ENCODE data around the gene TMEM175. TPM values are rescaled to one million over a fixed set of nuclear protein-coding genes. Genes with fewer than 3 reads are reported as not detected.

TMEM175 gene
- total RNA-seq, 2 donors from 2014 or later: 40.2 to 65.3 TPM

DNA sequence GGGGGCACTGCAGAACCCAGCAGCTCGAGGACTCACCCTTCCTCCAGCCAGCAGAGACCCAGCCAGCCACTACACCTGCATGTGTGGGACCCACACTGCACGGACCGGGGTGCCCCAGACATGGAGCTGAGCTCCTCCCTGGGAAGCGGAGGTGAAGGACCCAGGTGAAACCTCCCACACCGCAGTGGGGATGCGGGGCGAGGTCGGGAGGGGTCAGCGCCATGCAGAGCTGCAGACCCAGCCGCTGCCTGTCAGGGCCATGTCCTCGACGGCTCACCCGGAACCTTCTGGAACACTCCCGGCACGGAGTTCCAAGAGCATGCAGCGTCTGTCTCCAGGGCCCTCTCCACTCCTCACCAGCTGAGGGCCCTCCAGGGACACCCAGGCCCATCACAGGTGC lies 42.7 kb upstream of the TMEM175 start:
- 97% methylated on average over 10 of the region's 16 CpGs; no CpG with 5 or more reads in 1 of the 2 donors for WGBS, 2 donors
- TF ChIP-seq, protein P1, sequence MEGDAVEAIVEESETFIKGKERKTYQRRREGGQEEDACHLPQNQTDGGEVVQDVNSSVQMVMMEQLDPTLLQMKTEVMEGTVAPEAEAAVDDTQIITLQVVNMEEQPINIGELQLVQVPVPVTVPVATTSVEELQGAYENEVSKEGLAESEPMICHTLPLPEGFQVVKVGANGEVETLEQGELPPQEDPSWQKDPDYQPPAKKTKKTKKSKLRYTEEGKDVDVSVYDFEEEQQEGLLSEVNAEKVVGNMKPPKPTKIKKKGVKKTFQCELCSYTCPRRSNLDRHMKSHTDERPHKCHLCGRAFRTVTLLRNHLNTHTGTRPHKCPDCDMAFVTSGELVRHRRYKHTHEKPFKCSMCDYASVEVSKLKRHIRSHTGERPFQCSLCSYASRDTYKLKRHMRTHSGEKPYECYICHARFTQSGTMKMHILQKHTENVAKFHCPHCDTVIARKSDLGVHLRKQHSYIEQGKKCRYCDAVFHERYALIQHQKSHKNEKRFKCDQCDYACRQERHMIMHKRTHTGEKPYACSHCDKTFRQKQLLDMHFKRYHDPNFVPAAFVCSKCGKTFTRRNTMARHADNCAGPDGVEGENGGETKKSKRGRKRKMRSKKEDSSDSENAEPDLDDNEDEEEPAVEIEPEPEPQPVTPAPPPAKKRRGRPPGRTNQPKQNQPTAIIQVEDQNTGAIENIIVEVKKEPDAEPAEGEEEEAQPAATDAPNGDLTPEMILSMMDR (IDR thresholded peaks at IDR 0.05): no peak
- no peak for TF ChIP-seq POLR2A (IDR thresholded peaks at IDR 0.05)
- H3K27me3 ChIP-seq: no peaks in the 10 kb centered on the region
- H3K4me3 ChIP-seq: no peak overlapping the region
- H3K36me3 ChIP-seq (replicated peaks in 1 of 2; ENCODE audit: insufficient read depth in 1 of 2, low read depth in 2 of 2): peaks cover 0 to 32% of the 10 kb centered on the region in 2 donors
- ATAC-seq: no peak
- H3K4me1 ChIP-seq: no peaks in the 10 kb centered on the region
- intact Hi-C loops (cut with DNase I): no loop called here
- no peak overlapping the region for H3K27ac ChIP-seq
- no peak for DNase-seq
- no peaks in the 10 kb centered on the region for H3K9me3 ChIP-seq

DNA sequence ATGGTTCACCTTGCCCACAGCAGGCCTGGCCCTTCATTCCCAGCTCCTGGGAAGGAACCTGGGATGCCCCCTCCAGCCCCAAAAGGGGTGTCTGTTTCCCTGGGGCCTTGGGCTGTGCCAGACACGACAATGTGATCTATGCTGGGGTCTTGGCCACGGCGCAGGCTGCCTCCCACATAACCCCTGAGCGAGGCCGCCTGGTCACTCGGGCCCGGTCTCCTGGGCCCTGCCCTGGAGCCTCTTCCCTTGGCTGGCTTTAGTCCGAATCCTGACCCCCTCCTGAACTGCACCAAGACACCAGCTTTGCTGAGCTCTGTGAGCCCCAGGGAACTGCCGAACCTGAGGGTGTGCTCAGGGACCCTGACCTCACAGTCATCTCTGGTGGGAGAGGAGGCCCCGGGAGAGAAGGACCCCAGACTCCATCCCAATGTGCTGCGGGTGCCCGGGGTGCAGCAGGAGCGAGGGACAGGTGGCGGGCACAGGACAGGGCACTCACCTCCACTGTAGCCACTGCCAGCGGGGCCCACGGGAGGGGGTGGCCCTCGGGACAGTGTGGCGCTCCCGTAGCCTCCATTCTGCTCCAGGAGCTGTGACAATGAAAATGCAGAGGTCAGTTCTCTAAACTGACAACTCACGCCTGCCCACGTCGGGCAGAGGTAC lies 42.1 kb upstream of the TMEM175 start:
- TF ChIP-seq, protein P1 (IDR thresholded peaks at IDR 0.05): no peak
- TF ChIP-seq POLR2A (IDR thresholded peaks at IDR 0.05): no peak
- no peaks in the 10 kb centered on the region for H3K4me1 ChIP-seq
- H3K9me3 ChIP-seq: no peaks in the 10 kb centered on the region
- WGBS, 2 donors: 92 to 94% methylated on average over 14 to 21 of the region's 22 CpGs
- ATAC-seq: no peak
- no peak overlapping the region for H3K4me3 ChIP-seq
- no peaks in the 10 kb centered on the region for H3K27me3 ChIP-seq
- no peak for DNase-seq
- peaks cover 0 to 32% of the 10 kb centered on the region in 2 donors for H3K36me3 ChIP-seq (replicated peaks in 1 of 2; ENCODE audit: insufficient read depth in 1 of 2, low read depth in 2 of 2)
- H3K27ac ChIP-seq: no peak overlapping the region
- intact Hi-C loops (cut with DNase I): no loop called here

DNA sequence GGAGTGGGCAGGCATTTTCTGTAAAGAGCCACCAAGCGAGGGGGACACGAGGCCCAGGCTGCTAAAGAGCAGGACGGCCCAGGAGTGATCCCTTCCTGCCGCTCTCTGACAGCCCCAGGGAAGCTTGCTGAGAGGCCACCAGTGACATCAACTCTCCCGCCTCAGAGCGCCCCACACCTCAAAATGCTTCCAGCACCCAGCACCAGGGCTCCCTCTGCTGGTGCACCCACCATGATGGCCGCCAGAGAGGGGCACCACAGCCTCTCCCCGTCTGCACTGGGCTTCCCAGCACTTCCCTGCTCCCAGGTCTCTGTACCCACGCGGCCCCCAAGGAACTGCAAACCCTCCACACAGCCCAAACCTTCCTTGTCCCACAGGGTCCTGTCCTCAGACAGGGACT lies 40.5 kb upstream of the TMEM175 start:
- intact Hi-C loops (cut with DNase I): no loop called here
- 88 to 91% methylated on average over 6 to 10 of the region's 10 CpGs for WGBS, 2 donors

DNA sequence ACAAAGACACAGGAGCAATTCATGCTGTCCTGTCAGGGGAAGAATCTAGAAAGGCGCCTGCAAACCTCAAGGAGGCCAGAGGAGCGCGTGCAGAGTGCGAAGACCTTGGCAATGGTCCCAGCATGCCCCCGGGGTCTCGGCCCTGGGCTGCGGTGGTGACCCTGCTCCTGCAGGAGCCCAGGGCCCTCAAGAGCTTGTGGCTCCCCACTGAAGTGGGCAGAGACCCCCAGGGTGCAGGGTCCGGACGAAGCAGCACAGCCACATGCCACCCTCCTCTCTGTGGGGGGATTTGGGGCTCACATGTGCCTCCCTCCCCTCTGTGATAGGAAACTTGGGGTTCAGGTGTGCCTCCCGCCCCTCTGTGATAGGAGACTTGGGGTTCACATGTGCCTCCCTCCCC lies 39.5 kb upstream of the TMEM175 start:
- WGBS, 2 donors: 93 to 95% methylated on average over 3 to 10 of the region's 10 CpGs
- Histone ChIP-seq H3K27ac (no peak overlapping the region), H3K36me3 (replicated peaks in 1 of 2; ENCODE audit: insufficient read depth in 1 of 2, low read depth in 2 of 2) (peaks cover 4 to 41% of the 10 kb centered on the region in 2 donors), H3K4me3 (no peak overlapping the region), H3K4me1 (no peaks in the 10 kb centered on the region), H3K9me3 (no peaks in the 10 kb centered on the region), H3K27me3 (no peaks in the 10 kb centered on the region)
- intact Hi-C loops (cut with DNase I): no loop called here
- TF ChIP-seq, protein P1 (IDR thresholded peaks at IDR 0.05): no peak
- DNase-seq (no peak), ATAC-seq (no peak)

More for the DNA sequence above, 40.5 kb upstream of the TMEM175 start:
- Histone ChIP-seq H3K4me3 (no peak overlapping the region), H3K9me3 (no peaks in the 10 kb centered on the region), H3K36me3 (replicated peaks in 1 of 2; ENCODE audit: insufficient read depth in 1 of 2, low read depth in 2 of 2) (peaks cover 4 to 39% of the 10 kb centered on the region in 2 donors), H3K27me3 (no peaks in the 10 kb centered on the region), H3K27ac (no peak overlapping the region), H3K4me1 (no peaks in the 10 kb centered on the region)
- no peak for ATAC-seq
- no peak for TF ChIP-seq POLR2A (IDR thresholded peaks at IDR 0.05)
- TF ChIP-seq, protein P1 (IDR thresholded peaks at IDR 0.05): no peak
- no peak for DNase-seq

Data from body of pancreas (tissue), 4 donors.